Parathyroid adenoma (tissue), 2 donors: ENCODE measurements around the gene HOXA13.

Experiments
- H2AFZ ChIP-seq: fragments of 300-600 bp; sonication (generic); one replicate; pipeline ENCODE4 v1.7.0; 2017; ENCODE audit warnings: antibody characterized with exemption, mild to moderate bottlenecking
- H3K27ac ChIP-seq: fragments of 300-600 bp; sonication (generic); one replicate; pipeline ENCODE4 v1.7.0; 2017
- H3K27me3 ChIP-seq: fragments of 300-600 bp; sonication (generic); one replicate; pipeline ENCODE4 v1.7.0; 2017; ENCODE audit warnings: low read length; ENCODE audit not compliant: control insufficient read depth, insufficient read depth
- H3K36me3 ChIP-seq: fragments of 300-600 bp; sonication (generic); one replicate; pipeline ENCODE4 v1.7.0; 2017; ENCODE audit warnings: low read length; ENCODE audit not compliant: control insufficient read depth, insufficient read depth
- H3K4me1 ChIP-seq: fragments of 300-600 bp; sonication (generic); one replicate; pipeline ENCODE4 v1.7.0; 2017; ENCODE audit warnings: control low read depth
- H3K4me2 ChIP-seq: fragments of 300-600 bp; sonication (generic); one replicate; pipeline ENCODE4 v1.7.0; 2017; ENCODE audit warnings: low read length
- H3K4me3 ChIP-seq: fragments of 300-600 bp; sonication (generic); one replicate; pipeline ENCODE4 v1.7.0; 2017; ENCODE audit warnings: low read depth, low read length
- H3K79me2 ChIP-seq: fragments of 300-600 bp; sonication (generic); one replicate; pipeline ENCODE4 v1.7.0; 2017; ENCODE audit warnings: control low read depth
- H3K9ac ChIP-seq: fragments of 300-600 bp; sonication (generic); one replicate; pipeline ENCODE4 v1.7.0; 2017; ENCODE audit warnings: mild to moderate bottlenecking
- H3K9me3 ChIP-seq: fragments of 300-600 bp; sonication (generic); one replicate; pipeline ENCODE4 v1.7.0; 2017; ENCODE audit warnings: low read length; ENCODE audit not compliant: control insufficient read depth
- CTCF ChIP-seq: fragments of 300-600 bp; sonication (generic); IDR thresholded peaks from one replicate; pipeline ENCODE4 v1.7.0; 2017; ENCODE audit warnings: antibody characterized with exemption, mild to moderate bottlenecking
- donor health status: primary hyperparathyroidism.

The HOXA13 gene

GRCh38 chr7:27211084-27211446 lies 11.2 kb upstream of the HOXA13 start:
- Histone ChIP-seq H2AFZ (no peak overlapping the region), H3K4me1 (no peaks in the 10 kb centered on the region), H3K4me3 (no peak overlapping the region), H3K79me2 (no peaks in the 10 kb centered on the region), H3K4me2 (no peak overlapping the region), H3K27me3 (peaks cover 36% of the 10 kb centered on the region), H3K9me3 (no peaks in the 10 kb centered on the region), H3K27ac (no peak overlapping the region), H3K36me3 (no peaks in the 10 kb centered on the region), H3K9ac (no peak overlapping the region)
- TF ChIP-seq CTCF = no peak

- H3K4me2 ChIP-seq = no peak overlapping the region
- H3K27me3 ChIP-seq = peaks cover 41% of the 10 kb centered on the region
- TF ChIP-seq CTCF = peak; percentile 62
- H3K27ac ChIP-seq = no peak overlapping the region
- H3K36me3 ChIP-seq = no peaks in the 10 kb centered on the region
- H2AFZ ChIP-seq = peak overlapping the region; percentile 64
- no peaks in the 10 kb centered on the region for H3K79me2 ChIP-seq
- no peak overlapping the region for H3K4me3 ChIP-seq
- H3K9ac ChIP-seq = no peak overlapping the region
- H3K4me1 ChIP-seq = no peaks in the 10 kb centered on the region
- no peaks in the 10 kb centered on the region for H3K9me3 ChIP-seq
Measured at GRCh38 chr7:27210441-27211083, 10.7 kb upstream of the HOXA13 start.

- no peaks in the 10 kb centered on the region for H3K36me3 ChIP-seq
- H3K27me3 ChIP-seq = peaks cover 46% of the 10 kb centered on the region
- H2AFZ ChIP-seq = peak overlapping the region; percentile 64
- H3K4me1 ChIP-seq = no peaks in the 10 kb centered on the region
- no peaks in the 10 kb centered on the region for H3K9me3 ChIP-seq
- no peak overlapping the region for H3K4me2 ChIP-seq
- no peak overlapping the region for H3K27ac ChIP-seq
- no peak for TF ChIP-seq CTCF
- no peaks in the 10 kb centered on the region for H3K79me2 ChIP-seq
- H3K9ac ChIP-seq = no peak overlapping the region
- no peak overlapping the region for H3K4me3 ChIP-seq
Measured at GRCh38 chr7:27209933-27210440, 10.1 kb upstream of the HOXA13 start.

- no peak overlapping the region for H2AFZ ChIP-seq
- no peaks in the 10 kb centered on the region for H3K36me3 ChIP-seq
- H3K79me2 ChIP-seq = no peaks in the 10 kb centered on the region
- H3K9me3 ChIP-seq = no peaks in the 10 kb centered on the region
- H3K27me3 ChIP-seq = peaks cover 45% of the 10 kb centered on the region
- H3K9ac ChIP-seq = no peak overlapping the region
- H3K4me1 ChIP-seq = no peaks in the 10 kb centered on the region
- H3K4me2 ChIP-seq = no peak overlapping the region
- TF ChIP-seq CTCF = no peak
- H3K27ac ChIP-seq = no peak overlapping the region
- no peak overlapping the region for H3K4me3 ChIP-seq
Measured at GRCh38 chr7:27208998-27209397, 9.1 kb upstream of the HOXA13 start.
